K562 (cell line): ENCODE results near the gene SRRM5. TPM values are rescaled to one million over a fixed set of nuclear protein-coding genes. Genes with fewer than 3 reads are reported as not detected.
A peak's percentile ranks its signal among the peaks of the same experiment; 100 is the strongest.

Experiments
- BHLHE40 ChIP-seq: IDR thresholded peaks from 2 replicates; pipeline ENCODE4 v1.6.1; 2011; ENCODE audit warnings: low read length, improper control_type of control experiment
- CBFA2T3 ChIP-seq: fragments of 450-650 bp; IDR thresholded peaks from 2 replicates; pipeline ENCODE4 v1.6.1; 2017
- E2F8 ChIP-seq: fragments of 450-650 bp; IDR thresholded peaks from 2 replicates; pipeline ENCODE4 v1.7.1; 2018; ENCODE audit warnings: mild to moderate bottlenecking, low read depth; ENCODE audit not compliant: partially characterized antibody
- ETS2 ChIP-seq: IDR thresholded peaks from 2 replicates; pipeline ENCODE4 v1.6.1; 2016; ENCODE audit warnings: borderline replicate concordance, missing genetic modification characterization, mild to moderate bottlenecking, moderate library complexity, missing compliant biosample characterization; ENCODE audit not compliant: poor library complexity, severe bottlenecking
- HINFP ChIP-seq: fragments of 450-650 bp; conservative IDR thresholded peaks from 2 replicates; pipeline ENCODE4 v1.6.1; 2016; ENCODE audit warnings: missing genetic modification characterization, low read depth, mild to moderate bottlenecking, control low read depth, missing compliant biosample characterization
- MEF2A ChIP-seq: IDR thresholded peaks from 2 replicates; pipeline ENCODE4 v1.6.1; 2011; ENCODE audit warnings: low read depth, mild to moderate bottlenecking, low read length, moderate library complexity; ENCODE audit not compliant: control insufficient read depth
- NFYB ChIP-seq: IDR thresholded peaks from 2 replicates; pipeline ENCODE4 v1.6.1; 2011; ENCODE audit warnings: mild to moderate bottlenecking, moderate library complexity; ENCODE audit not compliant: insufficient read length; ENCODE audit errors: extremely low read depth
- PREB ChIP-seq: sonication (generic); formaldehyde crosslinking; IDR thresholded peaks from 2 replicates; pipeline ENCODE4 v1.8.1; 2023; ENCODE audit warnings: mild to moderate bottlenecking, missing genetic modification reagents
- RBM22 ChIP-seq: fragments of 200-400 bp; formaldehyde crosslinking; IDR thresholded peaks from 2 replicates; pipeline ENCODE4 v1.6.1; 2018; ENCODE audit warnings: low read length, low read depth; ENCODE audit not compliant: poor library complexity, severe bottlenecking
- RBM39 ChIP-seq: fragments of 200-400 bp; formaldehyde crosslinking; optimal IDR thresholded peaks from 2 replicates; pipeline ENCODE3; 2018; ENCODE audit warnings: low read depth, low read length
- SAFB ChIP-seq: fragments of 200-400 bp; formaldehyde crosslinking; IDR thresholded peaks from 2 replicates; pipeline ENCODE4 v1.6.1; 2017; ENCODE audit warnings: low read depth, low read length, borderline replicate concordance
- TFE3 ChIP-seq: fragments of 450-650 bp; formaldehyde crosslinking; IDR thresholded peaks from 2 replicates; pipeline ENCODE4 v1.4.0; 2020; ENCODE audit warnings: mild to moderate bottlenecking, mixed read lengths
- ZFP30 ChIP-seq: fragments of 250-450 bp; sonication (Bioruptor Pico); IDR thresholded peaks from 2 replicates; pipeline ENCODE4 v1.8.0; 2022; ENCODE audit warnings: moderate library complexity, mild to moderate bottlenecking, inconsistent platforms, borderline replicate concordance
- ZNF12 ChIP-seq: sonication (generic); formaldehyde crosslinking; IDR thresholded peaks from 2 replicates; pipeline ENCODE4 v1.4.0; 2020; ENCODE audit warnings: mild to moderate bottlenecking, missing genetic modification reagents
- ZNF232 ChIP-seq: sonication (generic); formaldehyde crosslinking; IDR thresholded peaks from 2 replicates; pipeline ENCODE4 v1.8.0; 2022; ENCODE audit warnings: mild to moderate bottlenecking, missing genetic modification reagents
- ZNF384 ChIP-seq: IDR thresholded peaks from 2 replicates; pipeline ENCODE4 v1.6.1; 2012; ENCODE audit warnings: low read depth, low read length, improper control_type of control experiment
- ZNF512 ChIP-seq: IDR thresholded peaks from 2 replicates; pipeline ENCODE4 v1.6.1; 2016; ENCODE audit warnings: missing genetic modification characterization, missing compliant biosample characterization
- ZNF778 ChIP-seq: fragments of 450-650 bp; formaldehyde crosslinking; IDR thresholded peaks from 2 replicates; pipeline ENCODE4 v1.4.0; 2020; ENCODE audit warnings: mild to moderate bottlenecking, moderate library complexity
- polyA plus RNA-seq, 8 experiments: library from polyadenylated mRNA; depleted of rRNA in 4 of 8; stranded (reverse) in 5 of 8; unstranded in 3 of 8; fragments of >200 nt; fragmentation: Nextera tagmentation in 2 of 8; fragmentation: Illumina TruSeq in 1 of 8; extraction: Ambion mirVana in 2 of 8; extraction: Trizol in 1 of 8; gene quantifications; 2 replicates each; pipeline versions ENCODE4 v1.2.1 to v1.2.3, GENCODE V29; 2011 to 2014; ENCODE audit warnings: inconsistent platforms in 1 of 8, missing spikeins in 1 of 8
- total RNA-seq, 7 experiments: library from RNA; depleted of rRNA in 6 of 7; stranded (reverse); fragments of >200 nt in 6 of 7; fragmentation: Illumina TruSeq in 2 of 7; extraction: Trizol in 2 of 7; gene quantifications; 2 replicates each; pipeline versions ENCODE4 v1.2.1 to v1.2.3, GENCODE V29; 2011 to 2021; ENCODE audit warnings: low replicate concordance in 1 of 7

The SRRM5 gene
- total and polyA plus RNA-seq, 9 of the 15 experiments (the other 6 are each of a cell fraction or from before 2014, with no cell fraction given), result 0.09 to 0.45 (median 0.18) TPM; not detected in 2

GRCh38 chr19:43639519-43640423, 27.9 kb downstream of the SRRM5 start, which contains the start of gene CADM4 (continued):
- no peak for TF ChIP-seq TFE3 (CRISPR knock-in tag)
- no peak for TF ChIP-seq RBM39
- no peak for TF ChIP-seq MEF2A
- no peak for TF ChIP-seq ZNF12 (CRISPR knock-in tag)
- no peak for TF ChIP-seq ZNF384
- TF ChIP-seq ZNF232 (CRISPR knock-in tag), result 0 out of 2 replicates have a peak, but pooled peaks have one; percentile 35
- no peak for TF ChIP-seq ZNF778 (CRISPR knock-in tag)
- TF ChIP-seq BHLHE40, result no peak
- peak; percentile 82 for TF ChIP-seq E2F8
- no peak for TF ChIP-seq HINFP (tag)
- no peak for TF ChIP-seq ZFP30 (CRISPR knock-in tag)
- TF ChIP-seq NFYB, result no peak
- TF ChIP-seq RBM22, result no peak
- TF ChIP-seq CBFA2T3, result no peak
- no peak for TF ChIP-seq ETS2
- TF ChIP-seq ZNF512 (tag), result no peak
- no peak for TF ChIP-seq SAFB
- TF ChIP-seq PREB (CRISPR knock-in tag), result no peak
